Effector memory CD4-positive, alpha-beta T cell (primary cell): ENCODE results near the gene ADRA1B.

Experiments used
- DNase-seq, 3 donors: peaks; one replicate each; pipeline ENCODE4 v3.0.0-alpha.2; 2020
- H3K27ac ChIP-seq: 2 replicates; pipeline ENCODE4 v1.7.0; 2013; ENCODE audit warnings: mild to moderate bottlenecking, low read length, moderate library complexity; ENCODE audit not compliant: insufficient read depth, poor library complexity, severe bottlenecking
- H3K27me3 ChIP-seq: replicated peaks from 2 replicates; pipeline ENCODE4 v1.7.0; 2013; ENCODE audit warnings: mild to moderate bottlenecking, low read length; ENCODE audit not compliant: insufficient read depth, control insufficient read depth, poor library complexity, severe bottlenecking
- H3K36me3 ChIP-seq: 2 replicates; pipeline ENCODE4 v1.7.0; 2013; ENCODE audit warnings: mild to moderate bottlenecking, low read length, moderate library complexity; ENCODE audit not compliant: control insufficient read depth, insufficient read depth
- H3K4me1 ChIP-seq: 2 replicates; pipeline ENCODE4 v1.7.0; 2013; ENCODE audit warnings: low read length, mild to moderate bottlenecking; ENCODE audit not compliant: control insufficient read depth, insufficient read depth, poor library complexity, severe bottlenecking
- H3K4me3 ChIP-seq: 2 replicates; pipeline ENCODE4 v1.7.0; 2013; ENCODE audit warnings: low read length, low read depth, mild to moderate bottlenecking; ENCODE audit not compliant: insufficient read depth, poor library complexity, severe bottlenecking
- H3K9me3 ChIP-seq: 2 replicates; pipeline ENCODE4 v1.7.0; 2013; ENCODE audit warnings: mild to moderate bottlenecking, low read length, moderate library complexity; ENCODE audit not compliant: control insufficient read depth

The ADRA1B gene

GRCh38 chr5:159972538-159973362, 56.5 kb downstream of the ADRA1B start:
- Histone ChIP-seq H3K9me3 (no peaks in the 10 kb centered on the region), H3K27me3 (peaks cover 21% of the 10 kb centered on the region), H3K27ac (no peak overlapping the region), H3K4me3 (no peak overlapping the region), H3K36me3 (no peaks in the 10 kb centered on the region), H3K4me1 (no peaks in the 10 kb centered on the region)
- DNase-seq = no peak

GRCh38 chr5:159975462-159976019, 59.3 kb downstream of the ADRA1B start:
- no peak overlapping the region for H3K27ac ChIP-seq
- H3K4me1 ChIP-seq = no peaks in the 10 kb centered on the region
- peaks cover 16% of the 10 kb centered on the region for H3K27me3 ChIP-seq
- no peak overlapping the region for H3K4me3 ChIP-seq
- no peaks in the 10 kb centered on the region for H3K9me3 ChIP-seq
- no peaks in the 10 kb centered on the region for H3K36me3 ChIP-seq
- no peak for DNase-seq

GRCh38 chr5:159976921-159977320, 60.6 kb downstream of the ADRA1B start:
- Histone ChIP-seq H3K4me3 (no peak overlapping the region), H3K9me3 (no peaks in the 10 kb centered on the region), H3K36me3 (no peaks in the 10 kb centered on the region), H3K4me1 (no peaks in the 10 kb centered on the region), H3K27me3 (peaks cover 8% of the 10 kb centered on the region), H3K27ac (no peak overlapping the region)
- DNase-seq = no peak

- Histone ChIP-seq H3K27ac (no peak overlapping the region), H3K36me3 (no peaks in the 10 kb centered on the region), H3K4me1 (no peaks in the 10 kb centered on the region), H3K27me3 (no peaks in the 10 kb centered on the region), H3K9me3 (no peaks in the 10 kb centered on the region), H3K4me3 (no peak overlapping the region)
- DNase-seq = no peak
Measured at GRCh38 chr5:159978358-159978757, 62.1 kb downstream of the ADRA1B start.

- H3K9me3 ChIP-seq = no peaks in the 10 kb centered on the region
- no peak for DNase-seq
- no peaks in the 10 kb centered on the region for H3K27me3 ChIP-seq
Measured at GRCh38 chr5:159982421-159983173, 66.3 kb downstream of the ADRA1B start.

GRCh38 chr5:159987031-159987674, 70.9 kb downstream of the ADRA1B start:
- no peaks in the 10 kb centered on the region for H3K4me1 ChIP-seq
- H3K9me3 ChIP-seq = no peaks in the 10 kb centered on the region
- no peaks in the 10 kb centered on the region for H3K27me3 ChIP-seq
- no peak overlapping the region for H3K27ac ChIP-seq
- no peaks in the 10 kb centered on the region for H3K36me3 ChIP-seq
- H3K4me3 ChIP-seq = peak overlapping the region; percentile 57
- DNase-seq = peak; percentile 42 to 57 (median 49)

More at GRCh38 chr5:159982421-159983173, 66.3 kb downstream of the ADRA1B start:
- no peaks in the 10 kb centered on the region for H3K36me3 ChIP-seq
- no peaks in the 10 kb centered on the region for H3K4me1 ChIP-seq
- H3K4me3 ChIP-seq = no peak overlapping the region
- H3K27ac ChIP-seq = no peak overlapping the region

- H3K36me3 ChIP-seq = no peaks in the 10 kb centered on the region
- H3K9me3 ChIP-seq = no peaks in the 10 kb centered on the region
- no peaks in the 10 kb centered on the region for H3K27me3 ChIP-seq
- no peaks in the 10 kb centered on the region for H3K4me1 ChIP-seq
- no peak overlapping the region for H3K27ac ChIP-seq
- DNase-seq = no peak
- no peak overlapping the region for H3K4me3 ChIP-seq
Measured at GRCh38 chr5:159990506-159990905, 74.2 kb downstream of the ADRA1B start.

GRCh38 chr5:159992566-159992965, 76.3 kb downstream of the ADRA1B start:
- DNase-seq = no peak
- Histone ChIP-seq H3K36me3 (no peaks in the 10 kb centered on the region), H3K27me3 (no peaks in the 10 kb centered on the region), H3K4me3 (no peak overlapping the region), H3K9me3 (no peaks in the 10 kb centered on the region), H3K4me1 (no peaks in the 10 kb centered on the region), H3K27ac (no peak overlapping the region)

- H3K36me3 ChIP-seq = no peaks in the 10 kb centered on the region
- no peak overlapping the region for H3K27ac ChIP-seq
- no peaks in the 10 kb centered on the region for H3K27me3 ChIP-seq
- no peaks in the 10 kb centered on the region for H3K9me3 ChIP-seq
- no peak for DNase-seq
- no peak overlapping the region for H3K4me3 ChIP-seq
- no peaks in the 10 kb centered on the region for H3K4me1 ChIP-seq
Measured at GRCh38 chr5:159993194-159993593, 76.9 kb downstream of the ADRA1B start.
